ENCODE results near the gene FAM187B.

- TF ChIP-seq, protein P1, sequence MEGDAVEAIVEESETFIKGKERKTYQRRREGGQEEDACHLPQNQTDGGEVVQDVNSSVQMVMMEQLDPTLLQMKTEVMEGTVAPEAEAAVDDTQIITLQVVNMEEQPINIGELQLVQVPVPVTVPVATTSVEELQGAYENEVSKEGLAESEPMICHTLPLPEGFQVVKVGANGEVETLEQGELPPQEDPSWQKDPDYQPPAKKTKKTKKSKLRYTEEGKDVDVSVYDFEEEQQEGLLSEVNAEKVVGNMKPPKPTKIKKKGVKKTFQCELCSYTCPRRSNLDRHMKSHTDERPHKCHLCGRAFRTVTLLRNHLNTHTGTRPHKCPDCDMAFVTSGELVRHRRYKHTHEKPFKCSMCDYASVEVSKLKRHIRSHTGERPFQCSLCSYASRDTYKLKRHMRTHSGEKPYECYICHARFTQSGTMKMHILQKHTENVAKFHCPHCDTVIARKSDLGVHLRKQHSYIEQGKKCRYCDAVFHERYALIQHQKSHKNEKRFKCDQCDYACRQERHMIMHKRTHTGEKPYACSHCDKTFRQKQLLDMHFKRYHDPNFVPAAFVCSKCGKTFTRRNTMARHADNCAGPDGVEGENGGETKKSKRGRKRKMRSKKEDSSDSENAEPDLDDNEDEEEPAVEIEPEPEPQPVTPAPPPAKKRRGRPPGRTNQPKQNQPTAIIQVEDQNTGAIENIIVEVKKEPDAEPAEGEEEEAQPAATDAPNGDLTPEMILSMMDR (IDR thresholded peaks at IDR 0.05 in 4 of 5, conservative IDR thresholded peaks at IDR 0.05 in 1 of 5): no peak
- no peak for TF ChIP-seq POLR2A (IDR thresholded peaks at IDR 0.05)
These were observed 33.0 kb upstream of the FAM187B start for GRCh38 chr19:35261356-35262100.
